GM12864 (cell line): Measurements from ENCODE around the gene IFIT5.

Source experiments
- DNase-seq: peaks from one replicate; pipeline ENCODE4 v3.0.0-alpha.2; 2011; ENCODE audit warnings: low read depth
- H3K4me3 ChIP-seq: 2 replicates; pipeline ENCODE4 v1.5.1; 2011; ENCODE audit warnings: mild to moderate bottlenecking, low read depth, low read length, control low read depth
- TF ChIP-seq, protein P1 (sequence below): IDR thresholded peaks from 2 replicates; pipeline ENCODE4 v1.5.1; 2011; ENCODE audit warnings: low read depth, mild to moderate bottlenecking, moderate library complexity, low read length, control low read depth, inconsistent platforms; ENCODE audit errors: missing control alignments

Gene IFIT5

DNA sequence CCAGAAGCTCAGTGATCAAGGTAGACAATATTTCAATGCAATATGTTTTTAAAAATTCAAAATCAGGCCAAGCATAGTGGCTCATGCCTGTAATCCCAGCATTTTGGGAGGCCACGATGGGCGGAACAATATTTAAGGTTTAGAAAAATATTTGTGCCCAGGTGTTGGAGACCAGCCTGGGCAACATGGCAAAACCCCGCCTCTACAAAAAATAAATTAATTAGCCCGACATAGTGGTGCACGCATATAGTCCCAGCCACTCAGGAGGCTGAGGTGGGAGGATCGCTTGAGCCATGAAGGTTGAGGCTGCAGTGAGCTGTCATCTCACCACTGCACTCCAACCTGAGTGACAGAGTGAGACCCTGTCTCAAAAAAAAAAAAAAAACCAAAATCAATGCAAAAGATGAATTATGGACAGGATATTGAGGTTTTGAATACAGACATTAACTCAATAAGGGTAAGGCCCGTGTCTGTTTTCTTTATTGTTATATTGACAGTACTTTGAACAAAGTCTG, 913 bp upstream of the IFIT5 start:
- DNase-seq, result no peak
- peak overlapping the region; percentile 83; the same call in 1 of the 2 replicates for H3K4me3 ChIP-seq
- TF ChIP-seq, protein P1, sequence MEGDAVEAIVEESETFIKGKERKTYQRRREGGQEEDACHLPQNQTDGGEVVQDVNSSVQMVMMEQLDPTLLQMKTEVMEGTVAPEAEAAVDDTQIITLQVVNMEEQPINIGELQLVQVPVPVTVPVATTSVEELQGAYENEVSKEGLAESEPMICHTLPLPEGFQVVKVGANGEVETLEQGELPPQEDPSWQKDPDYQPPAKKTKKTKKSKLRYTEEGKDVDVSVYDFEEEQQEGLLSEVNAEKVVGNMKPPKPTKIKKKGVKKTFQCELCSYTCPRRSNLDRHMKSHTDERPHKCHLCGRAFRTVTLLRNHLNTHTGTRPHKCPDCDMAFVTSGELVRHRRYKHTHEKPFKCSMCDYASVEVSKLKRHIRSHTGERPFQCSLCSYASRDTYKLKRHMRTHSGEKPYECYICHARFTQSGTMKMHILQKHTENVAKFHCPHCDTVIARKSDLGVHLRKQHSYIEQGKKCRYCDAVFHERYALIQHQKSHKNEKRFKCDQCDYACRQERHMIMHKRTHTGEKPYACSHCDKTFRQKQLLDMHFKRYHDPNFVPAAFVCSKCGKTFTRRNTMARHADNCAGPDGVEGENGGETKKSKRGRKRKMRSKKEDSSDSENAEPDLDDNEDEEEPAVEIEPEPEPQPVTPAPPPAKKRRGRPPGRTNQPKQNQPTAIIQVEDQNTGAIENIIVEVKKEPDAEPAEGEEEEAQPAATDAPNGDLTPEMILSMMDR, result no peak

DNA sequence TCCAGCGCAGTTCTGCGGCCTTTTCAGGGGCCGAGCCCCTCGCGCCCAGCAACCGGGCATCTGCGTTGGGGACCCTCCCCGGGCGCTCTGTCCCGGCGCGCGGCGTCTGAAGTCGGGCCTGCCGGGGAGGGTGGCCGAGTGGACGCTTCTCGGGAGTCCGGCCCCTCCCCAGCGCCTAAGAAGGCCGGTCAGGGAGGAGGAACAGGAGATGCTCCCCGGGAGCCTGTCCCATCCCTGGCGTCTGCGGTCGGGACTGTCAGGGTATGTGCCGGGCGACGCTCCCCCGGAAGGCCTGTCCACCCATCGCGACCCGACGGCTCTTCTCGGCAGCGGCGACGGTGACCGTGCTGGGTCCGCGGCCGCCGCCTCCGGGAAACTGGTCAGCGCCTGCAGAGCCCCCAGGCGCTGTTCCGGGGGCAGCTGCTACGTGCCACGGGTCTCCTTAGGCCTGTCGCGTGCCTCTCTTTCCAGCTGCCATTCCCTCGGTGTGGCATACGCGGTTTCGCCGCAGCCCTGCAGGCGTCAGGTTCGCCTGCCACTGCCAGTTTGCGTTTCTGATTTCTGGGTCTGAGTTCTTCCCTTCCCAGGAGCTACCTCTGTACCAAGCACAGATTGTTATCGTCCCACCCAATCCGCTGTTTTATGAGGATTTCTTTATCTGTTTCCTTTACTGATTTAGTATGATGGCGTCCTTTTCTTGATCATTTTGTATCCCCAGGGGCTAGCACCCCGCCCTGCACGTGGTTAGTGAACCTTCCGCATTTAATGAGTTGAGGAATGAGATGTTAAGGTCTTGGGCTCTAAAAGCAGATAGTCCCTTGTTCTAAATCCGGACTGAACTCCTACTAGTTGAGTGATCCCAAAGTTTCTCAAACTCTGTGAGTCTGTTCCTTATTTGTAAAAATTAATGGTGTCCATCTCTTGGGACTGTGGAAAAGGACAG, 782 bp downstream of the IFIT5 start:
- peak overlapping the region; percentile 83 for H3K4me3 ChIP-seq
- DNase-seq, result no peak
- TF ChIP-seq, protein P1, result no peak

DNA sequence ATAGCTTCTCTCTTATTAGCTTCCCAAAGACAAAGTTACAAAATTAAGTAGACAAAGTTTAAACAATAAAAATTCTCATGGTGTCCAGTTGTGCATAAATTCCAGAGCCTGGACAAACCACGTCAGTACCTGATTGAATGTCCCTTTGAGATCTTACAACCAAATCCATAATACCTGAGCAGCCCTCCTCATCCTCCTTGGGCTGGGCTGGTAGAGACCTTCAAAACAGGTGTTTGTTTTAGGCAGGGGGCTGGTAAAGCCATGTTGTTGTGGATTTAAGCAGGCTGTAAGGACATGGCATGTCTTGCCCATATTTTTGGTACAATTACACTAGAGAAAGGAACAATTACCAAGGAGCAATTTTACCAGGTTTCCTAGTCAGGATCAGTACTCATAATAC, 2.1 kb downstream of the IFIT5 start:
- TF ChIP-seq, protein P1, result no peak
- DNase-seq, result no peak
- no peak overlapping the region for H3K4me3 ChIP-seq

DNA sequence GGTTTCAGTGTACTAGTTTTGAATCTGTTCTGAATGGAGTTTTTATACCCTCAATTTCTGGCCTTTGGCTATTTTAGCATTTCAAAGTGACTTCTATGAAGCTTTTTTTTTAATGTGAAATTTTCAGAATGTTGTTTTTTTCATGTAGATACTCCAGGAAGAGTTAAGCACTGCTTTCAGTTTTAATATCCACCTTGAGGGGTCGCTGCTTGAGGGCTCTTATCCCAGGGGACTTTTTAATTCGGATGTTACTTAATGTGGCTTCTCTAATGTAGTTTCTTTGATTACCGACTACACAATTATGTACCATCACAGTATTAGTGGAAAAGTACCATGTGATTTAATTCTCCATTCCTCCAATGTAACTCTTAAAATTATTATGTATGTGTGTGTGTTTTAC, 5.2 kb downstream of the IFIT5 start:
- H3K4me3 ChIP-seq, result no peak overlapping the region
- TF ChIP-seq, protein P1, result peak; percentile 40
- DNase-seq, result no peak

DNA sequence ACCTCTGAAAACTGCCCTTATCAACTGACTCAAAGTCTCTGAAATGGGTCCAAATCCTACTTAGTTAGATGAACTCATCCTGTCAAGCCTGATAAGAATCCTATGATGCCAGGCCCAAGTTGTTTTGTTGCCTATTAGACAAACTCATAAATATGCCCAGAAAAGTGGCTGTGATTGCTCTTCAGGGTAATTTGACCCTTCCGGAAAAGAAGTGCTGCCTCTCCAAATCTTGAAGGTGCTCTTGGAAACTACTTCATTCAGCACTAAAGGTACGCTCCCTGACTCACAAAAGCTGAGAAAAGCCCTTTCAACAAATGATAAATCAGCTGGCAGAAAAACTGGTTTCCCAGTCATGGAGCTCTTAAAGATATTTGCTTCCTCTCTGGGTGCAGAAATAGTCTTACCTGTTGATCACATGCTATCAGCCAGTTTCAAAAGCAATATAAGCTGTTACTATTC, 6.7 kb downstream of the IFIT5 start:
- H3K4me3 ChIP-seq, result no peak overlapping the region
- DNase-seq, result no peak
- TF ChIP-seq, protein P1, result no peak

DNA sequence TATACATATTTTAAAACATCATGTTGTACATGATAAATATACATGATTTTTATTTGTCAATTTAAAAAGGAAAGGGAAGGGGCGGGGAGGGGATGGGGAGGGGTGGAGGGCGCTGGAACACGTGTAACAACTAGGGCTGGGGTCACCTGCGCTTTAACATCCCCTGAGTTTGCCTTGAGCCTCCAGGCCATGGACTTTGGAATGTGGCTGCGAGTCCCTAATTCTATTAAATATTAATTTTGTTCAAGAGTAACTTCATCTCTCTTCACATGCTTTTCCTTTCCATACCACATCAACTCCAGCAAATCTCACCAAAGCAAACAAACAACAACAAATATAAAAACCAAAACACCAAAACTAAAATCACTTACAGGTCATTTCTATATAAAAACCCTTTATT, 10.6 kb downstream of the IFIT5 start:
- TF ChIP-seq, protein P1, result no peak
- H3K4me3 ChIP-seq, result no peak overlapping the region
- no peak for DNase-seq
